HepG2 (cell line): ENCODE measurements around the gene GPN1. TPM values are rescaled to one million over a fixed set of nuclear protein-coding genes. Genes with fewer than 3 reads are reported as not detected.

Experiments used
- HNRNPUL1 ChIP-seq: fragments of 200-400 bp; formaldehyde crosslinking; IDR thresholded peaks from 2 replicates; pipeline ENCODE4 v1.6.1; 2017; ENCODE audit warnings: low read depth, mild to moderate bottlenecking, low read length, moderate library complexity
- KMT2B ChIP-seq: IDR thresholded peaks from 2 replicates; pipeline ENCODE4 v1.6.1; 2016; ENCODE audit warnings: missing genetic modification reagents, missing compliant biosample characterization
- MIER3 ChIP-seq: IDR thresholded peaks from 2 replicates; pipeline ENCODE4 v1.6.1; 2016; ENCODE audit warnings: missing compliant biosample characterization, borderline replicate concordance
- NFE2L2 ChIP-seq: fragments of 150-350 bp; IDR thresholded peaks from 2 replicates; pipeline ENCODE4 v1.6.1; 2014; ENCODE audit warnings: low read length
- SOX6 ChIP-seq, 2 experiments: fragments of 450-650 bp in 1 of 2; sonication (generic) in 1 of 2; formaldehyde crosslinking in 1 of 2; IDR thresholded peaks; 2 replicates each; pipeline versions ENCODE4 v1.4.0 to v1.6.1; 2017 to 2020; ENCODE audit warnings: antibody characterized with exemption in 1 of 2, mild to moderate bottlenecking in 1 of 2, missing genetic modification reagents in 1 of 2
- TAF1 ChIP-seq: sonication (generic); formaldehyde crosslinking; IDR thresholded peaks from 2 replicates; pipeline ENCODE4 v1.4.0; 2020; ENCODE audit warnings: missing genetic modification reagents
- TAF15 ChIP-seq: fragments of 200-400 bp; formaldehyde crosslinking; IDR thresholded peaks from one replicate; pipeline ENCODE4 v1.6.1; 2018; ENCODE audit warnings: mild to moderate bottlenecking, low read depth, low read length; ENCODE audit not compliant: poor library complexity, severe bottlenecking
- ZNF747 ChIP-seq: sonication (generic); formaldehyde crosslinking; IDR thresholded peaks from 2 replicates; pipeline ENCODE4 v1.8.1; 2023; ENCODE audit warnings: missing genetic modification reagents, mild to moderate bottlenecking, borderline replicate concordance
- ZNF761 ChIP-seq: sonication (generic); formaldehyde crosslinking; conservative IDR thresholded peaks from 2 replicates; pipeline ENCODE4 v1.4.0; 2020; ENCODE audit warnings: mild to moderate bottlenecking, missing genetic modification reagents
- ZNF841 ChIP-seq: sonication (generic); formaldehyde crosslinking; IDR thresholded peaks from 2 replicates; pipeline ENCODE4 v1.8.1; 2023; ENCODE audit warnings: missing genetic modification reagents, borderline replicate concordance
- ZNF883 ChIP-seq: sonication (generic); formaldehyde crosslinking; IDR thresholded peaks from 2 replicates; pipeline ENCODE4 v1.5.1; 2020; ENCODE audit warnings: mild to moderate bottlenecking, missing genetic modification reagents; ENCODE audit errors: not compliant biosample characterization
- polyA plus RNA-seq, 8 experiments: library from polyadenylated mRNA; depleted of rRNA in 3 of 8; stranded (reverse) in 7 of 8; unstranded in 1 of 8; fragments of >200 nt; fragmentation: Illumina TruSeq in 4 of 8; extraction: Trizol in 4 of 8; gene quantifications; 2 replicates each; pipeline versions ENCODE4 v1.2.1 to v1.2.3, GENCODE V29; 2011 to 2016; ENCODE audit warnings: low read depth in 4 of 8, missing spikeins in 1 of 8, mixed read lengths in 1 of 8; ENCODE audit not compliant: insufficient read depth in 1 of 8
- total RNA-seq, 5 experiments: library from RNA; depleted of rRNA; stranded (reverse); fragments of >200 nt; fragmentation: Illumina TruSeq; extraction: Trizol; gene quantifications; 2 replicates each; pipeline ENCODE4 v1.2.3, GENCODE V29; 2016; ENCODE audit warnings: low read depth in 1 of 5
- TF ChIP-seq, protein P1 (sequence below), 2 experiments: sonication (generic) in 1 of 2; formaldehyde crosslinking in 1 of 2; IDR thresholded peaks; 2 replicates each; pipeline versions ENCODE4 v1.6.1 to v1.9.0; 2014 to 2022; ENCODE audit warnings: antibody characterized with exemption in 1 of 2, borderline replicate concordance in 1 of 2, inconsistent platforms in 1 of 2, low read depth in 1 of 2, missing genetic modification reagents in 1 of 2
- TF ChIP-seq, protein P2 (sequence below): IDR thresholded peaks from 2 replicates; pipeline ENCODE4 v1.6.1; 2016; ENCODE audit warnings: missing genetic modification reagents, missing compliant biosample characterization
- TF ChIP-seq, protein P3 (sequence below): sonication (generic); formaldehyde crosslinking; IDR thresholded peaks from 2 replicates; pipeline ENCODE4 v1.4.0; 2020; ENCODE audit warnings: mild to moderate bottlenecking, missing genetic modification reagents, borderline replicate concordance
- TF ChIP-seq, protein P4 (sequence below): sonication (generic); formaldehyde crosslinking; IDR thresholded peaks from 2 replicates; pipeline ENCODE4 v1.8.1; 2023; ENCODE audit warnings: missing genetic modification reagents, mild to moderate bottlenecking, borderline replicate concordance
- TF ChIP-seq, protein P5 (sequence below): sonication (generic); formaldehyde crosslinking; conservative IDR thresholded peaks from 2 replicates; pipeline ENCODE4 v1.8.0; 2022; ENCODE audit warnings: missing genetic modification reagents

Gene GPN1
- total and polyA plus RNA-seq, 2 of the 13 experiments (the other 11 are each of a cell fraction or from before 2014, with no cell fraction given), result 54.5 to 62.7 TPM

DNA sequence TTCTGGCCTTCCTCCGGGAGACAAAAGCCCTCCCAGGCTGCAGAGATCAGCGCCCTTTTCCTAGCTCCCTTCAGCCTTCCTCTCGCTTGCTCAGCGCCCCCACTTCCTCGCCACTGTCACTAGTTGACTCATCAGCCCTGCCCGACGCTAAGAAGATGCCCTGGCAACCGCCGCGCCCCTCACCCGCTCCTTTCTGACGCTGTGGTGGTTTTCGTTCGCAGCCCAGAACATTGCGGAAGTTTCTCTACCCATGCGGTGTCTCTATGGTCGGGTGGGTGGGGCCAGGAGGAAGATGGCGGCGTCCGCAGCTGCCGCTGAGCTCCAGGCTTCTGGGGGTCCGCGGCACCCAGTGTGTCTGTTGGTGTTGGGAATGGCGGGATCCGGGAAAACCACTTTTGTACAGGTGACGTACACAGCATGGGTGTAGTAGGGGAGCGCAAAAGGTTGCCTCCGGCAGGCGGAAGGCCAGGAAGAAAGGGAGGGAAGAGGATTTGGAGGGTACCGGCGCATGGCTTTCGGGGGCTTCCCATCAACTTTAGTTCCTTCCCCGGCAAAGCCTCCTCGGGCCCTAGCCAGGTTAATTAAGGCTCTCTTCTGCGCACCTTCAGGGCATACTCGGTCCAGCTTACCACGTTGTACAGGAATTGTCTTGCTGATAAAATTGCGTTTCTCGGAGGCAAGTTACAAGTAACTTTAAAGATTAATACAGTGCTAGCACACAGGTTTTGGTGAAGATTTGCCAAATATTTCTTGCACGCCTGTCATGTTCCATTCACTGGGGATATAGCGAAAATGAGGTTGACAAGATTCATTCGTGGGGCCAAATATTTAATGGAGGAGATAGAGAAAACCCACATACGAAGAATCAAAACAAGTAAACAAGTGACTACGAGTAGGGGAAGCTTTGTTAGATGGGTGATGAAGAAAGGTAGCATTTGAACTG lies at the start of gene GPN1, which contains the start of gene CCDC121 (continued):
- TF ChIP-seq, protein P1, sequence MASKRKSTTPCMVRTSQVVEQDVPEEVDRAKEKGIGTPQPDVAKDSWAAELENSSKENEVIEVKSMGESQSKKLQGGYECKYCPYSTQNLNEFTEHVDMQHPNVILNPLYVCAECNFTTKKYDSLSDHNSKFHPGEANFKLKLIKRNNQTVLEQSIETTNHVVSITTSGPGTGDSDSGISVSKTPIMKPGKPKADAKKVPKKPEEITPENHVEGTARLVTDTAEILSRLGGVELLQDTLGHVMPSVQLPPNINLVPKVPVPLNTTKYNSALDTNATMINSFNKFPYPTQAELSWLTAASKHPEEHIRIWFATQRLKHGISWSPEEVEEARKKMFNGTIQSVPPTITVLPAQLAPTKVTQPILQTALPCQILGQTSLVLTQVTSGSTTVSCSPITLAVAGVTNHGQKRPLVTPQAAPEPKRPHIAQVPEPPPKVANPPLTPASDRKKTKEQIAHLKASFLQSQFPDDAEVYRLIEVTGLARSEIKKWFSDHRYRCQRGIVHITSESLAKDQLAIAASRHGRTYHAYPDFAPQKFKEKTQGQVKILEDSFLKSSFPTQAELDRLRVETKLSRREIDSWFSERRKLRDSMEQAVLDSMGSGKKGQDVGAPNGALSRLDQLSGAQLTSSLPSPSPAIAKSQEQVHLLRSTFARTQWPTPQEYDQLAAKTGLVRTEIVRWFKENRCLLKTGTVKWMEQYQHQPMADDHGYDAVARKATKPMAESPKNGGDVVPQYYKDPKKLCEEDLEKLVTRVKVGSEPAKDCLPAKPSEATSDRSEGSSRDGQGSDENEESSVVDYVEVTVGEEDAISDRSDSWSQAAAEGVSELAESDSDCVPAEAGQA (IDR thresholded peaks at IDR 0.05; ENCODE audit: low read depth), result peak; percentile 72
- TF ChIP-seq, protein P1 (CRISPR knock-in tag; IDR thresholded peaks at IDR 0.05; ENCODE audit: borderline replicate concordance), result no peak
- TF ChIP-seq SOX6 (IDR thresholded peaks at IDR 0.05) (no peak), SOX6 (CRISPR knock-in tag; IDR thresholded peaks at IDR 0.05) (peak; percentile 64), ZNF883 (peak; percentile 93), MIER3 (CRISPR knock-in tag) (peak; percentile 87; the same call in 1 of the 2 replicates), HNRNPUL1 (no peak), KMT2B (CRISPR knock-in tag) (peak; percentile 94), ZNF761 (CRISPR knock-in tag) (0 out of 2 replicates have a peak, but pooled peaks have one; percentile 75), ZNF747 (CRISPR knock-in tag) (peak; percentile 95), TAF1 (CRISPR knock-in tag) (peak; percentile 98), ZNF841 (CRISPR knock-in tag) (no peak), TAF15 (peak; percentile 20), NFE2L2 (no peak)
- TF ChIP-seq, protein P2, sequence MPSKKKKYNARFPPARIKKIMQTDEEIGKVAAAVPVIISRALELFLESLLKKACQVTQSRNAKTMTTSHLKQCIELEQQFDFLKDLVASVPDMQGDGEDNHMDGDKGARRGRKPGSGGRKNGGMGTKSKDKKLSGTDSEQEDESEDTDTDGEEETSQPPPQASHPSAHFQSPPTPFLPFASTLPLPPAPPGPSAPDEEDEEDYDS (CRISPR knock-in tag), result peak; percentile 82
- TF ChIP-seq, protein P3, sequence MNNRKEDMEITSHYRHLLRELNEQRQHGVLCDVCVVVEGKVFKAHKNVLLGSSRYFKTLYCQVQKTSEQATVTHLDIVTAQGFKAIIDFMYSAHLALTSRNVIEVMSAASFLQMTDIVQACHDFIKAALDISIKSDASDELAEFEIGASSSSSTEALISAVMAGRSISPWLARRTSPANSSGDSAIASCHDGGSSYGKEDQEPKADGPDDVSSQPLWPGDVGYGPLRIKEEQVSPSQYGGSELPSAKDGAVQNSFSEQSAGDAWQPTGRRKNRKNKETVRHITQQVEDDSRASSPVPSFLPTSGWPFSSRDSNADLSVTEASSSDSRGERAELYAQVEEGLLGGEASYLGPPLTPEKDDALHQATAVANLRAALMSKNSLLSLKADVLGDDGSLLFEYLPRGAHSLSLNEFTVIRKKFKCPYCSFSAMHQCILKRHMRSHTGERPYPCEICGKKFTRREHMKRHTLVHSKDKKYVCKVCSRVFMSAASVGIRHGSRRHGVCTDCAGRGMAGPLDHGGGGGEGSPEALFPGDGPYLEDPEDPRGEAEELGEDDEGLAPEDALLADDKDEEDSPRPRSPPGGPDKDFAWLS (CRISPR knock-in tag), result no peak
- TF ChIP-seq, protein P4, sequence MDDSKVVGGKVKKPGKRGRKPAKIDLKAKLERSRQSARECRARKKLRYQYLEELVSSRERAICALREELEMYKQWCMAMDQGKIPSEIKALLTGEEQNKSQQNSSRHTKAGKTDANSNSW (CRISPR knock-in tag), result peak; percentile 66; the same call in 1 of the 2 replicates
- TF ChIP-seq, protein P5, sequence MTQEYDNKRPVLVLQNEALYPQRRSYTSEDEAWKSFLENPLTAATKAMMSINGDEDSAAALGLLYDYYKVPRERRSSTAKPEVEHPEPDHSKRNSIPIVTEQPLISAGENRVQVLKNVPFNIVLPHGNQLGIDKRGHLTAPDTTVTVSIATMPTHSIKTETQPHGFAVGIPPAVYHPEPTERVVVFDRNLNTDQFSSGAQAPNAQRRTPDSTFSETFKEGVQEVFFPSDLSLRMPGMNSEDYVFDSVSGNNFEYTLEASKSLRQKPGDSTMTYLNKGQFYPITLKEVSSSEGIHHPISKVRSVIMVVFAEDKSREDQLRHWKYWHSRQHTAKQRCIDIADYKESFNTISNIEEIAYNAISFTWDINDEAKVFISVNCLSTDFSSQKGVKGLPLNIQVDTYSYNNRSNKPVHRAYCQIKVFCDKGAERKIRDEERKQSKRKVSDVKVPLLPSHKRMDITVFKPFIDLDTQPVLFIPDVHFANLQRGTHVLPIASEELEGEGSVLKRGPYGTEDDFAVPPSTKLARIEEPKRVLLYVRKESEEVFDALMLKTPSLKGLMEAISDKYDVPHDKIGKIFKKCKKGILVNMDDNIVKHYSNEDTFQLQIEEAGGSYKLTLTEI (CRISPR knock-in tag), result no peak
